ENCODE measurements around the gene SPATS2L. TPM values are rescaled to one million over a fixed set of nuclear protein-coding genes. Genes with fewer than 3 reads are reported as not detected.

The SPATS2L gene
- total and polyA plus RNA-seq, 2 of the 13 experiments (the other 11 are each of a cell fraction or from before 2014, with no cell fraction given), result 154 to 212 TPM

- TF ChIP-seq CBFB (CRISPR knock-in tag; IDR thresholded peaks at IDR 0.05) (no peak), ZSCAN20 (CRISPR knock-in tag; IDR thresholded peaks at IDR 0.05; ENCODE audit: borderline replicate concordance) (no peak), SNRNP70 (IDR thresholded peaks at IDR 0.05; ENCODE audit: low read depth, low read length) (no peak), ZNF234 (CRISPR knock-in tag; conservative IDR thresholded peaks at IDR 0.05) (no peak), BORCS8-MEF2B (CRISPR knock-in tag; IDR thresholded peaks at IDR 0.05) (no peak), E2F2 (CRISPR knock-in tag; IDR thresholded peaks at IDR 0.05; ENCODE audit: borderline replicate concordance) (no peak), ZNF431 (CRISPR knock-in tag; IDR thresholded peaks at IDR 0.05; ENCODE audit: borderline replicate concordance, low read depth) (no peak), ZC3H13 (CRISPR knock-in tag; IDR thresholded peaks at IDR 0.05) (no peak), ZNF441 (CRISPR knock-in tag; IDR thresholded peaks at IDR 0.05; ENCODE audit: borderline replicate concordance) (no peak), ZNF562 (CRISPR knock-in tag; IDR thresholded peaks at IDR 0.05; ENCODE audit: borderline replicate concordance) (no peak), HNRNPLL (IDR thresholded peaks at IDR 0.05; ENCODE audit: low read depth, low read length, poor library complexity, severe bottlenecking) (no peak), ETV6 (CRISPR knock-in tag; conservative IDR thresholded peaks at IDR 0.05) (no peak), HDAC1 (CRISPR knock-in tag; IDR thresholded peaks at IDR 0.05) (no peak), ZNF383 (CRISPR knock-in tag; IDR thresholded peaks at IDR 0.05; ENCODE audit: borderline replicate concordance) (no peak), TGIF2 (CRISPR knock-in tag; IDR thresholded peaks at IDR 0.05) (no peak), FOXC1 (CRISPR knock-in tag; IDR thresholded peaks at IDR 0.05; ENCODE audit: borderline replicate concordance) (no peak), RNF219 (CRISPR knock-in tag; IDR thresholded peaks at IDR 0.05) (no peak), YY1 (IDR thresholded peaks at IDR 0.05; ENCODE audit: insufficient read depth, insufficient replicate concordance, low read depth, low read length) (no peak), CEBPG (CRISPR knock-in tag; IDR thresholded peaks at IDR 0.05) (no peak), NBN (conservative IDR thresholded peaks at IDR 0.05) (no peak)
- ATAC-seq (no peak), DNase-seq (ENCODE audit: low spot score) (no peak), FAIRE-seq (no peak)
- Histone ChIP-seq H3K79me2 (ENCODE audit: insufficient read depth, low read length) (no peaks in the 10 kb centered on the region), H3K4me2 (ENCODE audit: low read depth, low read length) (no peak overlapping the region), H3K9ac (ENCODE audit: insufficient read depth, low read depth, low read length) (no peak overlapping the region), H4K20me1 (ENCODE audit: insufficient read depth, low read length) (no peaks in the 10 kb centered on the region), H3K27ac (ENCODE audit: extremely low read length, insufficient read depth, low read length) (no peak overlapping the region), H3K27me3 (ENCODE audit: control insufficient read depth in 1 of 2, insufficient read depth in 2 of 2, low read length in 2 of 2) (no peaks in the 10 kb centered on the region), H3K4me1 (ENCODE audit: insufficient read depth, low read length) (peaks cover 23% of the 10 kb centered on the region), H2AFZ (ENCODE audit: low read length) (no peak overlapping the region), H3K9me3 (ENCODE audit: low read length) (no peaks in the 10 kb centered on the region), H3K4me3 (replicated peaks in 1 of 3; ENCODE audit: insufficient read depth in 1 of 3, low read depth in 2 of 3, low read length in 3 of 3) (no peak overlapping the region), H3K36me3 (replicated peaks in 1 of 2; ENCODE audit: control insufficient read depth in 1 of 2, insufficient read depth in 2 of 2, low read length in 2 of 2) (peaks cover 47 to 79% of the 10 kb centered on the region in 2 experiments)
- ChIA-PET CTCF (ENCODE audit: low intra/inter-chr PET ratio, low total read pairs) (no interaction called here), POLR2A (no interaction called here)
- intact Hi-C loops (cut with micrococcal nuclease; ENCODE audit: unreplicated experiment), result no loop called here
- in situ Hi-C loops (cut with HindIII; ENCODE audit: extremely low pct_ligation_motif_present, low pct_unique_long_range_greater_than_20kb), result no loop called here
- WGBS (ENCODE audit: low lambda C conversion rate), result 99% methylated on average over 4 of the region's 4 CpGs
- BruUV-seq (replicated peaks), result no TSS peak
These were observed 169.3 kb downstream of the SPATS2L start for GRCh38 chr2:200475795-200476194.
